ENCODE results near the gene GRIN2A. TPM values are rescaled to one million over a fixed set of nuclear protein-coding genes. Genes with fewer than 3 reads are reported as not detected.

GRIN2A gene
- total RNA-seq, 1 donor from 2014 or later = not detected

- no peak for DNase-seq (ENCODE audit: low read depth, low spot score)
These were observed 212.0 kb downstream of the GRIN2A start for GRCh38 chr16:9970244-9970643.

DNA sequence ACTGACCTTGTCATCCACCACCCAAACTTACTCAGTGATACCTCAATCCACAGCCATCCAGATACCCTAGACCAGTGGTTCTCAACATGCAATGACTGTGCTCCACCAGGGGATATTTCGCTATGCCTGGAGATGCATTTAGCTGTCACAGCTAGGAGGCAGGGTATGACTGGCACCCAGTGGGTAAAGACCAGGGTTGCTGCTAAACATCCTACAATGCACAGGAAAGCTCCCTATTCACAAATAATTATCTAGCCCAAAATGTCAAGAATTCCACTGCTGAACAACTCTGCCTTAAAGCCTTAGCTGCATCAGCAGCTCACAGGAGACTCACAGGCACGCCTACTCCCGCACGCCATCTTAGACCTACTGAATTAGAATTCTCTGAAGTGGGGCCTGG lies 212.6 kb downstream of the GRIN2A start:
- no peak for DNase-seq (ENCODE audit: low read depth, low spot score)

DNA sequence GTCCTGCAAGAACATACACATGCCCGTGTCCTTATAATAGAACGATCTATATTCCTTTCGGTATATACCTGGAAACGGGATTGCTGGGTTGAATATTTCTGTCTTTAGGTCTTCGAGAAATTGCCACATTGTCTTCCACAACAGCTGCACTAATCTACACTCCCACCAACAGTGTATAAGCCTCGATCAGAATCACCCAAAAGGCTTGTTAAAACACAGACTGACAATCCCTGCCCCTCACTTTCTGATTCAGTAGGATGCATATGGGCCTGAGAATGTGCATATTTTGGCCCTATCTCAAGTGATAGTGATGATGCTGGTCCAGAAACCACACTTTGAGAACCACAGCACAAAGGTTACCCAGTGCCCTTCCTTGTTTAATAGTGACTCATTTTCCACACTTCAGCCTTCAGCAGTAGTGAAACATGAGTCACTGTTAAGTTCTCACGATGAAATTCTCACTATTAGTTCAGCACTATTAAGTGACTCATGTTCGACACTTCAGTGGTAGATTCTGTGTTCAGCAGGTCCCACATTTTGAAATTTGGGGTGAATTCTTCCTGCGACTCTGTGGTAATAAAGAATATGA lies 215.6 kb downstream of the GRIN2A start:
- no peak for DNase-seq (ENCODE audit: low read depth, low spot score)

GRCh38 chr16:9965079-9965478 lies 217.1 kb downstream of the GRIN2A start:
- DNase-seq (ENCODE audit: low read depth, low spot score) = no peak

- no peak for DNase-seq (ENCODE audit: low read depth, low spot score)
These were observed 217.8 kb downstream of the GRIN2A start for GRCh38 chr16:9964426-9964825.

- DNase-seq (ENCODE audit: low read depth, low spot score) = no peak
These were observed 224.8 kb downstream of the GRIN2A start for GRCh38 chr16:9957433-9957832.

DNA sequence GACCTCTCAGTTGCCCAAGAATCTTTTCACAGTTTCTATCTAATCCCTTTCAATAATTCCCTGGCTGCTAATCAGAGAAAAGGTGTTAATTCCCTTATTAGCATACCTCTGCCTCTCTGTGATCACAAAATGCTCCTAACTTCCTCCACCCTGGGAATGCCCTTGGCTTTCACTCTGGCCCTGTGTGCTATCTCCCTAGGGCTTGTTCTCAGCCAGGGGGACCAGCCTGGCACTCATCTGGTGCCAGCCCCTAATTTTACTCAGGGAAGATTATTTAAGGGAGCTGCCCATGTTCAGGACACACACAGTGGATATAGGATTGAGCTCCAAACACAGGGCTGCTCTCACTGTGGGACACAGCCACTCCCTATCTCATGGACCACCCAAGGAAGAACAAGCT lies 225.2 kb downstream of the GRIN2A start:
- DNase-seq (ENCODE audit: low read depth, low spot score) = no peak

DNA sequence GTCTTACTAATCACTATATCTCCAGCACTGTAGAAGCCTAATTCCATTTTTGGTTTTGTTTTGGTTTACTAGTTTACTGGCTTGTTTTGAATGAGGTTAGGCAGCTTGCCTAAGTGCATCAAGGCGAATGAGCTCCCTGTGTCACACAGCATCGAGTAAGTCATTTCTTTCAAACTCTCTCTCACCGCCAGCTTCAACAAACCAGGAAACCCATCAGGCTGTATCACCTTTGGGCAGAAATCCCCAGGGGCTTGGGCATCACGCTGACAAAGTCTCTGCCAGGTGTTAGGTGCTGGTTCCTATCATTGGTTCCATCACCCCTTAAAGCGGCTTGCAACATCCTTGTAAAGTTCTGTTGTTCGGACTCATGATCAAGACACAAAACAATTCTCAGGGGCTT lies 226.6 kb downstream of the GRIN2A start:
- no peak for DNase-seq (ENCODE audit: low read depth, low spot score)

GRCh38 chr16:9953908-9954570 lies 228.2 kb downstream of the GRIN2A start:
- DNase-seq (ENCODE audit: low read depth, low spot score) = no peak

GRCh38 chr16:9950658-9951057 lies 231.6 kb downstream of the GRIN2A start:
- no peak for DNase-seq (ENCODE audit: low read depth, low spot score)

DNA sequence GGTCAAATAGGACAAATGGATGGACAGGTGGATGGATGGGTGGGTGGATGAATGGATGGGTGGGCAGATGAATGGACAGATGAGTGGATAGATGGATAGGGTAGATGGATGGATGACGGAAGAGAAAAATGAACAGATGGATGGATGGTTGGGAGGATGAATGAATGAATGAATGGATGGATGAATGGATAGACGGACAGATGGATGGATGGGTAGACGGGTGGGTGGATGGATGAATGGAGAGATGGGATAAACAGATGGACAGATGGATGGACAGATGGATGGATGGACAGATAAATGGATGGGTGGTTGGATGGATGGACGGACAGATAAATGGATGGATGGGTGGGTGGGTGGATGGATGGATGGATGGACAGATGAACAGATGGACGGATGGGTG lies 232.8 kb downstream of the GRIN2A start:
- no peak for DNase-seq (ENCODE audit: low read depth, low spot score)

DNA sequence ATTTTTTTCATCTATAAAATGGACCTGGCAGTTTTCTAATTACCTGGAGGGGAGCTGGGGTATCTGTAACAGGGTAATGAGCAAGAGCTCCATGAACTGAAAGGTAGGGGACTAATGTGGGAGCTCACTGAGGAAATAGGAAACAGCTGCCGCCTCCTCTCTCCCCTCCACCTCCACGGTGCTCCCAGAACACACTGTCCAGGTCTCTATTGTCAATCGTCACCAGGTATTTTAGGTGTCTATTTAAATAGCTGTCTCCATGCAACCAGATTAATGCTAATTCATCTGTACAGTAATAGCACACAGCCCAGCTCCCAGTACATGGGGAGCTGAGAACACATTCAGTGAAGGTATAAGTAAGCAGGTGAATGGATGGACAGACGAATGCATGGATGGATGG lies 233.3 kb downstream of the GRIN2A start:
- DNase-seq (ENCODE audit: low read depth, low spot score) = no peak

- no peak for DNase-seq (ENCODE audit: low read depth, low spot score)
These were observed 236.1 kb downstream of the GRIN2A start for GRCh38 chr16:9946022-9946720.

- no peak for DNase-seq (ENCODE audit: low read depth, low spot score)
These were observed 239.1 kb downstream of the GRIN2A start for GRCh38 chr16:9943121-9943520.

- DNase-seq (ENCODE audit: low read depth, low spot score) = no peak
These were observed 241.0 kb downstream of the GRIN2A start for GRCh38 chr16:9941245-9941644.

DNA sequence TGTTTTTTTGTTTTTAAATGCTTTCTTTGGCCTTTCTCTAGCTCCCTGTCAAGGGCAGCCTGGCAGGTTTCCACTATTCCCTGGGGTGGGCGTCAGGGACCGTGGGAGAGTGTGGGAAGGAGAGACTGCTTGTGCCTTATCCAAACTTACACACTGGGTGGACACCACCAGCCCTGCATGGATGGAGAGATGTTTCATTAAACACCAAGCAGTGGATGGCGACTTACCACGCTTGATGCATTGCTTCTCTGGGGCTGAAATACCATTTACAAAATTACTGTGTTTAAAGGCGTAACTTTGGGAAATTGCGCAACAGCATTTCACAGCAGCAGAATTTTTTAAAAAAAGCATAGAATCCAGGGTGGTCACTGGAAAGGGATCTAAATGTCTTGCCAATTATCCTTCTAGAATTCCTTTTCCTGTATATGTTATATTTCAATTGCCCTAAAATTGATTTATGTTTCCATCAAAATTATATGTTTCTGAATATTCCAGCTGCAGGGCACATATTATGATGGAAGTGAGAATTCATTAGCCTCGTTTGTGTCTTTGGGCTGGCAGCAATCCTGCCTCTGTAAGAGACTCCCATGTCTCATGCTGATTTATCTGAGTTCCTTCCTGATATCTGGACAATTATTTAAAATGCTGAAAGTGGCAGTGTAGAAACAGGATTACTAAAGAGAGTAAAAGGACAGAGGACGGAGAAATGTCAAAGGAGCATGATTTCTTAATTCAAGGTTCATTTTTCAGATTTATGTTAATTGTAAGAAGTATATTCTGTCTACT lies 247.3 kb downstream of the GRIN2A start:
- no peak for DNase-seq (ENCODE audit: low read depth, low spot score)

DNA sequence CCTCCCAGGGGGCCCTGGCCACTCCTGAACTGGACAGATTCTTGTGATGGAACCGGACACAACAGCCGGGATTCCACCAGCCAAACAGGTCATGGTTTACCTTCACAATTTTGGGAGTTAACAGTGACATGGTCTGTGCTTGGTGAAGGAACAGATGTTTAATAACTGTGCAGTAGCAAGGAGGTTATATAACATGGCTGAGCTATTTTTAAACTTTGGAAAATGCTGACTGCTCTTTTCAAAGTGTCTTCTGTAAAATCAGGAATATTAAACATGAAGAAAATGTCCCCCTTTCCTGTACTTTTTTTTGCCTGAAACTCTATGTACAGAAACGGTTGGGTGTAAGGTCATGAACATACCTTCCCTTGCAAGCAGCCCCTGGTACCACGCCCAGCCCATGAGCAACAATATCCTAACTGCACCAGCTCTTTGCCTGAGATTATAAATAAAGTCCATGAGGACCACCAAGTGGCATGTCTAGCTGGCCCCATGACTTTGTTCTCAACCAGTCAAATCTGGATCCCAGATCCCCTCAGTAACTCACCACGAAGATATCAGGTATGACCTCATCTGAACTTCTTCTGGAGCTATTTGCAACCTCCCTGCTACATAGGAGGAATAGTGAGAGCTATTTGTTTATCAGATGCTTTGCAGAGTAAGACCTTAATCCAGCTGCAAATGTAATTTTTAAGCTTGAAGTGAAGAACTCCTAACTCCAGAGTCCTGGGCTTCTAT lies 249.1 kb downstream of the GRIN2A start:
- no peak for DNase-seq (ENCODE audit: low read depth, low spot score)

- DNase-seq (ENCODE audit: low read depth, low spot score) = no peak
These were observed 250.2 kb downstream of the GRIN2A start for GRCh38 chr16:9932000-9932399.

- DNase-seq (ENCODE audit: low read depth, low spot score) = no peak
These were observed 252.4 kb downstream of the GRIN2A start for GRCh38 chr16:9929836-9930235.

- DNase-seq (ENCODE audit: low read depth, low spot score) = no peak
These were observed 252.9 kb downstream of the GRIN2A start for GRCh38 chr16:9929313-9929712.

- DNase-seq (ENCODE audit: low read depth, low spot score) = no peak
These were observed 259.8 kb downstream of the GRIN2A start for GRCh38 chr16:9922441-9922840.

All from pulmonary artery endothelial cell (primary cell).